GM23338 (cell line): ENCODE results near the gene CALR3. TPM values are rescaled to one million over a fixed set of nuclear protein-coding genes. Genes with fewer than 3 reads are reported as not detected.

Source experiments
- ATAC-seq: fragments of 200-7000 bp; cut with Tn5 transposase; 3 replicates; pipeline ENCODE4 v1.9.1; 2020
- DNase-seq: peaks from one replicate; pipeline ENCODE4 v3.0.0-alpha.2; 2015; ENCODE audit warnings: low spot score
- H2AFZ ChIP-seq: fragments of 200-600 bp; sonication (generic); 2 replicates; pipeline ENCODE4 v1.8.0; 2016; ENCODE audit warnings: antibody characterized with exemption, mild to moderate bottlenecking, moderate library complexity
- H3F3A ChIP-seq: fragments of 200-600 bp; sonication (generic); replicated peaks from 2 replicates; pipeline ENCODE4 v1.8.0; 2017; ENCODE audit warnings: antibody characterized with exemption, mixed run types, low read depth
- H3K27ac ChIP-seq: fragments of 200-600 bp; sonication (generic); 2 replicates; pipeline ENCODE4 v1.6.1; 2016; ENCODE audit warnings: low read depth
- H3K27me3 ChIP-seq: fragments of 200-600 bp; sonication (generic); 2 replicates; pipeline ENCODE4 v1.8.0; 2016; ENCODE audit warnings: mild to moderate bottlenecking, mixed run types, moderate library complexity; ENCODE audit not compliant: insufficient read depth
- H3K36me3 ChIP-seq: fragments of 200-600 bp; sonication (generic); 2 replicates; pipeline ENCODE4 v1.8.0; 2016; ENCODE audit warnings: mild to moderate bottlenecking; ENCODE audit not compliant: insufficient read depth
- H3K4me1 ChIP-seq: fragments of 200-600 bp; sonication (generic); 2 replicates; pipeline ENCODE4 v1.8.0; 2016; ENCODE audit warnings: mild to moderate bottlenecking, moderate library complexity; ENCODE audit not compliant: insufficient read depth
- H3K4me2 ChIP-seq: fragments of 200-600 bp; sonication (generic); 2 replicates; pipeline ENCODE4 v1.7.1; 2017; ENCODE audit warnings: mixed run types
- H3K4me3 ChIP-seq: fragments of 200-600 bp; sonication (generic); 2 replicates; pipeline ENCODE4 v1.6.1; 2016; ENCODE audit warnings: mixed run types
- H3K79me2 ChIP-seq: fragments of 200-600 bp; sonication (generic); replicated peaks from 2 replicates; pipeline ENCODE4 v1.8.0; 2017; ENCODE audit warnings: mild to moderate bottlenecking; ENCODE audit not compliant: insufficient read depth
- H3K9me2 ChIP-seq: fragments of 200-600 bp; sonication (generic); 2 replicates; pipeline ENCODE4 v1.8.0; 2017; ENCODE audit not compliant: insufficient read depth
- H4K20me1 ChIP-seq: fragments of 200-600 bp; sonication (generic); replicated peaks from 2 replicates; pipeline ENCODE4 v1.8.0; 2017; ENCODE audit warnings: mild to moderate bottlenecking; ENCODE audit not compliant: insufficient read depth
- H3K27ac Mint-ChIP-seq: 2 replicates; pipeline ENCODE4 v1.8.0; 2020; ENCODE audit warnings: inconsistent platforms, mild to moderate bottlenecking, moderate library complexity, mixed read lengths
- H3K27me3 Mint-ChIP-seq: 3 replicates; pipeline ENCODE4 v1.8.0; 2022; ENCODE audit warnings: low read depth, mild to moderate bottlenecking, moderate library complexity, mixed read lengths, inconsistent platforms; ENCODE audit not compliant: insufficient read depth, poor library complexity
- H3K36me3 Mint-ChIP-seq: 3 replicates; pipeline ENCODE4 v1.8.0; 2021; ENCODE audit warnings: low read depth, mild to moderate bottlenecking, inconsistent platforms, moderate library complexity, mixed read lengths
- H3K4me1 Mint-ChIP-seq: 3 replicates; pipeline ENCODE4 v1.8.0; 2020; ENCODE audit warnings: mild to moderate bottlenecking, inconsistent platforms, mixed read lengths
- H3K4me3 Mint-ChIP-seq: 3 replicates; pipeline ENCODE4 v1.8.0; 2021; ENCODE audit warnings: moderate library complexity, mild to moderate bottlenecking, inconsistent platforms, mixed read lengths
- H3K9me3 Mint-ChIP-seq: 3 replicates; pipeline ENCODE4 v1.8.0; 2020; ENCODE audit warnings: moderate library complexity, mild to moderate bottlenecking, inconsistent platforms, mixed read lengths
- CREB1 ChIP-seq: fragments of 250-450 bp; sonication (Bioruptor Pico); IDR thresholded peaks from 2 replicates; pipeline ENCODE4 v1.5.0; 2020; ENCODE audit warnings: low read depth, mild to moderate bottlenecking, moderate library complexity
- EZH2 ChIP-seq: fragments of 200-600 bp; sonication (generic); IDR thresholded peaks from one replicate; pipeline ENCODE4 v1.8.0; 2017; ENCODE audit warnings: antibody characterized with exemption, mild to moderate bottlenecking, low read depth; ENCODE audit not compliant: unreplicated experiment
- EZH2phosphoT487 ChIP-seq: fragments of 200-600 bp; sonication (generic); IDR thresholded peaks from one replicate; pipeline ENCODE4 v1.8.1; 2018; ENCODE audit warnings: antibody characterized with exemption; ENCODE audit not compliant: unreplicated experiment
- POLR2AphosphoS5 ChIP-seq: IDR thresholded peaks from 2 replicates; pipeline ENCODE4 v1.6.1; 2016; ENCODE audit warnings: antibody characterized with exemption, low read depth
- STAT1 ChIP-seq: IDR thresholded peaks from one replicate; pipeline ENCODE4 v1.6.1; 2016; ENCODE audit warnings: antibody characterized with exemption; ENCODE audit not compliant: unreplicated experiment
- ZNF331 ChIP-seq: fragments of 250-450 bp; sonication (Bioruptor Pico); IDR thresholded peaks from 2 replicates; pipeline ENCODE4 v1.5.0; 2020; ENCODE audit warnings: low read depth, mild to moderate bottlenecking, moderate library complexity
- polyA plus RNA-seq: library from polyadenylated mRNA; unstranded; fragments of >200 nt; fragmentation: Nextera tagmentation; extraction: Ambion mirVana; gene quantifications from 2 replicates; pipeline ENCODE4 v1.2.1, GENCODE V29; 2016
- total RNA-seq: library from RNA; depleted of rRNA; stranded (reverse); fragments of >200 nt; shearing (Covaris generic); gene quantifications from 2 replicates; pipeline ENCODE4 v1.2.3, GENCODE V29; 2014
- TF ChIP-seq, protein P1 (sequence below): IDR thresholded peaks from 2 replicates; pipeline ENCODE4 v1.6.1; 2016; ENCODE audit warnings: antibody characterized with exemption
- TF ChIP-seq, protein P2 (sequence below), 2 experiments: fragments of 200-600 bp in 1 of 2; sonication (generic) in 1 of 2; conservative IDR thresholded peaks; 2 replicates each; pipeline versions ENCODE4 v1.5.1 to v1.6.1; 2016 to 2017; ENCODE audit warnings: antibody characterized with exemption in 2 of 2, low read depth in 2 of 2, mild to moderate bottlenecking in 2 of 2, moderate library complexity in 1 of 2
- TF ChIP-seq, protein P3 (sequence below): fragments of 250-450 bp; sonication (Bioruptor Pico); IDR thresholded peaks from 2 replicates; pipeline ENCODE4 v1.5.0; 2020; ENCODE audit warnings: mild to moderate bottlenecking, moderate library complexity
- TF ChIP-seq, protein P4 (sequence below): IDR thresholded peaks from one replicate; pipeline ENCODE4 v1.6.1; 2018; ENCODE audit warnings: antibody characterized with exemption; ENCODE audit not compliant: unreplicated experiment

CALR3 gene
- total and polyA plus RNA-seq, 2 experiments from 2014 or later: 0.42 to 0.66 TPM

DNA sequence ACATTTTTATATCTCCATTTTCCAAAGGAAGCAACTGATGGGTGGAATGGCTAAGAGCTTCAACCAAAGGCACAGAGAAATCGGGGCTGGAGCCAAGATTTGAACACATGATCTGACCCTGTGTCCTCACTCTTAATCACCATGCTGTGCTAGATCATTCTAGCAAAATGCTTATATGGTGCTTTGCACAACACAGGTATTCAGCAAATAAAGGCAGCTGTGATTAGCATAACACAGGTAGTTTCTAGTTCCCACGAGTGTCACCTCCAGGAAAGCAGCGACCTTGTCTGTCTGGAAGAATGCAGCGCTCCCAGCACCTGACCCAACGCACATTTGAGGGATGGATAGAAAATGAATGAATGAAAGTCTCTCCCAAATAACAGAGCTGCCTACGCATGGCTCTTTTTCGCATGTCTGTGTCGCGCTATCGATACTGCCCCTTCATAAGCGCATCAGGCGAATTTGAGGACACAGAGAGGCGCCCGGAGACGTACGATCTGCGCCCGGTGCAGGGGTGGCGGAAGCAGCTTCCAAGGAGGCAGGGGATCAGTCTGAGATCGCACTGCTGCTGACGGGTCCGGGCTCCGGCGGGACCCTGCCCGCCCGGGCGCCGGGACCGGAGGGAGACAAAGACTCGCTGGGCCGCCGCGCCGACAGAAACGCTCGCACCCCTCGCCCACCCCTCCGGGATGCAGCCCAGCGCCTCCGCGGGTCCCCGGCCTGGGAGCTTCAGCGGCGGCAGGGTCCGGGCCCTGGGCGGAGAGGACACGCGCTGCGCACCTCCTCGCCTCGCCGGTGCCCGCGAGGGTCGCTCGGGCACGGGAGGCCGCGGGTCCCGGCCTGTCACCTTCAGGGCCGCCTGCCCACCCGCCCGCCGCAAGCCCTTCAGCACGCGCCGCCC, 24.8 kb downstream of the CALR3 start:
- no peak overlapping the region for H2AFZ ChIP-seq
- peak overlapping the region; percentile 48; the same call in 1 of the 2 replicates for H3K27ac ChIP-seq
- H3K4me2 ChIP-seq: peak overlapping the region; percentile 75
- H3F3A ChIP-seq: no peaks in the 10 kb centered on the region
- no peaks in the 10 kb centered on the region for H3K27me3 ChIP-seq
- Mint-ChIP-seq H3K4me1 (peaks cover 33% of the 10 kb centered on the region), H3K36me3 (no peaks in the 10 kb centered on the region; the same call in 1 of the 3 replicates), H3K9me3 (peaks cover 5% of the 10 kb centered on the region; the same call in 1 of the 3 replicates), H3K27me3 (peaks cover 12% of the 10 kb centered on the region), H3K4me3 (peak overlapping the region; percentile 96), H3K27ac (peak overlapping the region; percentile 72)
- H3K36me3 ChIP-seq: no peaks in the 10 kb centered on the region
- peaks cover 51% of the 10 kb centered on the region for H3K79me2 ChIP-seq
- TF ChIP-seq, protein P1, sequence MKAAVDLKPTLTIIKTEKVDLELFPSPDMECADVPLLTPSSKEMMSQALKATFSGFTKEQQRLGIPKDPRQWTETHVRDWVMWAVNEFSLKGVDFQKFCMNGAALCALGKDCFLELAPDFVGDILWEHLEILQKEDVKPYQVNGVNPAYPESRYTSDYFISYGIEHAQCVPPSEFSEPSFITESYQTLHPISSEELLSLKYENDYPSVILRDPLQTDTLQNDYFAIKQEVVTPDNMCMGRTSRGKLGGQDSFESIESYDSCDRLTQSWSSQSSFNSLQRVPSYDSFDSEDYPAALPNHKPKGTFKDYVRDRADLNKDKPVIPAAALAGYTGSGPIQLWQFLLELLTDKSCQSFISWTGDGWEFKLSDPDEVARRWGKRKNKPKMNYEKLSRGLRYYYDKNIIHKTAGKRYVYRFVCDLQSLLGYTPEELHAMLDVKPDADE: no peak
- TF ChIP-seq POLR2AphosphoS5: no peak
- TF ChIP-seq, protein P2, sequence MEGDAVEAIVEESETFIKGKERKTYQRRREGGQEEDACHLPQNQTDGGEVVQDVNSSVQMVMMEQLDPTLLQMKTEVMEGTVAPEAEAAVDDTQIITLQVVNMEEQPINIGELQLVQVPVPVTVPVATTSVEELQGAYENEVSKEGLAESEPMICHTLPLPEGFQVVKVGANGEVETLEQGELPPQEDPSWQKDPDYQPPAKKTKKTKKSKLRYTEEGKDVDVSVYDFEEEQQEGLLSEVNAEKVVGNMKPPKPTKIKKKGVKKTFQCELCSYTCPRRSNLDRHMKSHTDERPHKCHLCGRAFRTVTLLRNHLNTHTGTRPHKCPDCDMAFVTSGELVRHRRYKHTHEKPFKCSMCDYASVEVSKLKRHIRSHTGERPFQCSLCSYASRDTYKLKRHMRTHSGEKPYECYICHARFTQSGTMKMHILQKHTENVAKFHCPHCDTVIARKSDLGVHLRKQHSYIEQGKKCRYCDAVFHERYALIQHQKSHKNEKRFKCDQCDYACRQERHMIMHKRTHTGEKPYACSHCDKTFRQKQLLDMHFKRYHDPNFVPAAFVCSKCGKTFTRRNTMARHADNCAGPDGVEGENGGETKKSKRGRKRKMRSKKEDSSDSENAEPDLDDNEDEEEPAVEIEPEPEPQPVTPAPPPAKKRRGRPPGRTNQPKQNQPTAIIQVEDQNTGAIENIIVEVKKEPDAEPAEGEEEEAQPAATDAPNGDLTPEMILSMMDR (conservative IDR thresholded peaks at IDR 0.05; ENCODE audit: low read depth in 2 of 2): no peak
- TF ChIP-seq, protein P3, sequence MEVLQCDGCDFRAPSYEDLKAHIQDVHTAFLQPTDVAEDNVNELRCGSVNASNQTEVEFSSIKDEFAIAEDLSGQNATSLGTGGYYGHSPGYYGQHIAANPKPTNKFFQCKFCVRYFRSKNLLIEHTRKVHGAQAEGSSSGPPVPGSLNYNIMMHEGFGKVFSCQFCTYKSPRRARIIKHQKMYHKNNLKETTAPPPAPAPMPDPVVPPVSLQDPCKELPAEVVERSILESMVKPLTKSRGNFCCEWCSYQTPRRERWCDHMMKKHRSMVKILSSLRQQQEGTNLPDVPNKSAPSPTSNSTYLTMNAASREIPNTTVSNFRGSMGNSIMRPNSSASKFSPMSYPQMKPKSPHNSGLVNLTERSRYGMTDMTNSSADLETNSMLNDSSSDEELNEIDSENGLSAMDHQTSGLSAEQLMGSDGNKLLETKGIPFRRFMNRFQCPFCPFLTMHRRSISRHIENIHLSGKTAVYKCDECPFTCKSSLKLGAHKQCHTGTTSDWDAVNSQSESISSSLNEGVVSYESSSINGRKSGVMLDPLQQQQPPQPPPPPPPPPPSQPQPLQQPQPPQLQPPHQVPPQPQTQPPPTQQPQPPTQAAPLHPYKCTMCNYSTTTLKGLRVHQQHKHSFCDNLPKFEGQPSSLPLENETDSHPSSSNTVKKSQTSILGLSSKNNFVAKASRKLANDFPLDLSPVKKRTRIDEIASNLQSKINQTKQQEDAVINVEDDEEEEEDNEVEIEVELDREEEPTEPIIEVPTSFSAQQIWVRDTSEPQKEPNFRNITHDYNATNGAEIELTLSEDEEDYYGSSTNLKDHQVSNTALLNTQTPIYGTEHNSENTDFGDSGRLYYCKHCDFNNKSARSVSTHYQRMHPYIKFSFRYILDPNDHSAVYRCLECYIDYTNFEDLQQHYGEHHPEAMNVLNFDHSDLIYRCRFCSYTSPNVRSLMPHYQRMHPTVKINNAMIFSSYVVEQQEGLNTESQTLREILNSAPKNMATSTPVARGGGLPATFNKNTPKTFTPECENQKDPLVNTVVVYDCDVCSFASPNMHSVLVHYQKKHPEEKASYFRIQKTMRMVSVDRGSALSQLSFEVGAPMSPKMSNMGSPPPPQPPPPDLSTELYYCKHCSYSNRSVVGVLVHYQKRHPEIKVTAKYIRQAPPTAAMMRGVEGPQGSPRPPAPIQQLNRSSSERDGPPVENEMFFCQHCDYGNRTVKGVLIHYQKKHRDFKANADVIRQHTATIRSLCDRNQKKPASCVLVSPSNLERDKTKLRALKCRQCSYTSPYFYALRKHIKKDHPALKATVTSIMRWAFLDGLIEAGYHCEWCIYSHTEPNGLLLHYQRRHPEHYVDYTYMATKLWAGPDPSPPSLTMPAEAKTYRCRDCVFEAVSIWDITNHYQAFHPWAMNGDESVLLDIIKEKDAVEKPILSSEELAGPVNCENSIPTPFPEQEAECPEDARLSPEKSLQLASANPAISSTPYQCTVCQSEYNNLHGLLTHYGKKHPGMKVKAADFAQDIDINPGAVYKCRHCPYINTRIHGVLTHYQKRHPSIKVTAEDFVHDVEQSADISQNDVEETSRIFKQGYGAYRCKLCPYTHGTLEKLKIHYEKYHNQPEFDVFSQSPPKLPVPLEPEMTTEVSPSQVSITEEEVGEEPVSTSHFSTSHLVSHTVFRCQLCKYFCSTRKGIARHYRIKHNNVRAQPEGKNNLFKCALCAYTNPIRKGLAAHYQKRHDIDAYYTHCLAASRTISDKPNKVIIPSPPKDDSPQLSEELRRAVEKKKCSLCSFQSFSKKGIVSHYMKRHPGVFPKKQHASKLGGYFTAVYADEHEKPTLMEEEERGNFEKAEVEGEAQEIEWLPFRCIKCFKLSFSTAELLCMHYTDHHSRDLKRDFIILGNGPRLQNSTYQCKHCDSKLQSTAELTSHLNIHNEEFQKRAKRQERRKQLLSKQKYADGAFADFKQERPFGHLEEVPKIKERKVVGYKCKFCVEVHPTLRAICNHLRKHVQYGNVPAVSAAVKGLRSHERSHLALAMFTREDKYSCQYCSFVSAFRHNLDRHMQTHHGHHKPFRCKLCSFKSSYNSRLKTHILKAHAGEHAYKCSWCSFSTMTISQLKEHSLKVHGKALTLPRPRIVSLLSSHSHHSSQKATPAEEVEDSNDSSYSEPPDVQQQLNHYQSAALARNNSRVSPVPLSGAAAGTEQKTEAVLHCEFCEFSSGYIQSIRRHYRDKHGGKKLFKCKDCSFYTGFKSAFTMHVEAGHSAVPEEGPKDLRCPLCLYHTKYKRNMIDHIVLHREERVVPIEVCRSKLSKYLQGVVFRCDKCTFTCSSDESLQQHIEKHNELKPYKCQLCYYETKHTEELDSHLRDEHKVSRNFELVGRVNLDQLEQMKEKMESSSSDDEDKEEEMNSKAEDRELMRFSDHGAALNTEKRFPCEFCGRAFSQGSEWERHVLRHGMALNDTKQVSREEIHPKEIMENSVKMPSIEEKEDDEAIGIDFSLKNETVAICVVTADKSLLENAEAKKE (CRISPR knock-in tag): no peak
- TF ChIP-seq EZH2phosphoT487: no peak
- TF ChIP-seq STAT1: no peak
- no peak for TF ChIP-seq CREB1 (CRISPR knock-in tag)
- TF ChIP-seq ZNF331: no peak
- no peak for TF ChIP-seq EZH2
- TF ChIP-seq, protein P4, sequence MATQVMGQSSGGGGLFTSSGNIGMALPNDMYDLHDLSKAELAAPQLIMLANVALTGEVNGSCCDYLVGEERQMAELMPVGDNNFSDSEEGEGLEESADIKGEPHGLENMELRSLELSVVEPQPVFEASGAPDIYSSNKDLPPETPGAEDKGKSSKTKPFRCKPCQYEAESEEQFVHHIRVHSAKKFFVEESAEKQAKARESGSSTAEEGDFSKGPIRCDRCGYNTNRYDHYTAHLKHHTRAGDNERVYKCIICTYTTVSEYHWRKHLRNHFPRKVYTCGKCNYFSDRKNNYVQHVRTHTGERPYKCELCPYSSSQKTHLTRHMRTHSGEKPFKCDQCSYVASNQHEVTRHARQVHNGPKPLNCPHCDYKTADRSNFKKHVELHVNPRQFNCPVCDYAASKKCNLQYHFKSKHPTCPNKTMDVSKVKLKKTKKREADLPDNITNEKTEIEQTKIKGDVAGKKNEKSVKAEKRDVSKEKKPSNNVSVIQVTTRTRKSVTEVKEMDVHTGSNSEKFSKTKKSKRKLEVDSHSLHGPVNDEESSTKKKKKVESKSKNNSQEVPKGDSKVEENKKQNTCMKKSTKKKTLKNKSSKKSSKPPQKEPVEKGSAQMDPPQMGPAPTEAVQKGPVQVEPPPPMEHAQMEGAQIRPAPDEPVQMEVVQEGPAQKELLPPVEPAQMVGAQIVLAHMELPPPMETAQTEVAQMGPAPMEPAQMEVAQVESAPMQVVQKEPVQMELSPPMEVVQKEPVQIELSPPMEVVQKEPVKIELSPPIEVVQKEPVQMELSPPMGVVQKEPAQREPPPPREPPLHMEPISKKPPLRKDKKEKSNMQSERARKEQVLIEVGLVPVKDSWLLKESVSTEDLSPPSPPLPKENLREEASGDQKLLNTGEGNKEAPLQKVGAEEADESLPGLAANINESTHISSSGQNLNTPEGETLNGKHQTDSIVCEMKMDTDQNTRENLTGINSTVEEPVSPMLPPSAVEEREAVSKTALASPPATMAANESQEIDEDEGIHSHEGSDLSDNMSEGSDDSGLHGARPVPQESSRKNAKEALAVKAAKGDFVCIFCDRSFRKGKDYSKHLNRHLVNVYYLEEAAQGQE: no peak
- peaks cover 32% of the 10 kb centered on the region for H4K20me1 ChIP-seq
- H3K4me3 ChIP-seq: peak overlapping the region; percentile 91
- ATAC-seq (peak; percentile 23), DNase-seq (peak; percentile 65)
- no peaks in the 10 kb centered on the region for H3K9me2 ChIP-seq
- H3K4me1 ChIP-seq: peaks cover 17% of the 10 kb centered on the region
